ENCODE results near the gene ZNF80.
A peak's percentile ranks its signal among the peaks of the same experiment; 100 is the strongest.

The ZNF80 gene

DNA sequence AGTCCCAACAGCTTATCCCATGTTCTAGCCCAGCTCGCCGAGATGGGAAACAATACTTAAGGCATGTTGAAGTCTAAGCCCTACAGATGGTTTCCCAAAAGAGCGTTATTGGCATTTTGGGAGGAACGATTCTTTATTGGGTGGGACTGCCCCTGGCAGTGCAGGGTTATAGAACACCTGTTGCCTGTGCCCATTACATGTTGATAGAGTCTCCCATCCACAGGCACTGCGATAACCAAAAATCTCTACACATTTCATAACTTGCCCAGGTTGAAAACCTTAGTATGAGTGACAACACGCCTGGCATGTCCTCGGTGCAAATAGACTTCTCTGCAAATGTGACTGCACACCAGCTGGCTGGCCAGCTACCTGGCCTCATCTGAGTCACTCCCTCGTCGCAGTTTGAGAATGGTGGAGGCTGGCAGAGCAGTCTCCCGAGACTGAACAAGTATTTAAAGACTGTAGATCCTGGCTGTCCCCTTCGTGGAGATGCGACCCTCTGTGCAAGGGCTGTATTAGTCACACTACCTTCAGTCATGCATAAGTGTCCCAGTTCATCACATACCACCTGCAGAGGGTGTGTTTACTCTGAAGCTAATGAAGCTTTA, 18.7 kb downstream of the ZNF80 start:
- peak in 1 of 2 donors; percentile 4 for ATAC-seq

DNA sequence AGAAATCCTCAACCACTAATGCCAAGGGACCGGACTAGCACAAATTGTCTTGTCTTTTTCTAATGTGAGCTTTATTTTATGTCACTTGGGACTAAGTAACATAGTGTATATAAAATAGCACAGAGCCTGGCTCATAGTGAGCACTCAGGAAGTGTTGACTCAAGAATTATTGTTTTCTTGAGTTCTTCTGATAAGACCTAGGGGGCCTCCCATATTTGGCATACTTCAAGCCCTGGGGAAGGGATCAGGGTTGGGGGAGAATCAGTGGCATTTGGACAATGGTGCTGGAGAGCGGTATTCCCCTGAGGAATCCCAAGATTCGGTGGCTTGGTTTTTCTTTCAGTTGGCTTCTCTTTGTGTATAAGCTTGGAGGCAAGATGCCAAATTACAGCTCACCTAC, 19.4 kb downstream of the ZNF80 start:
- no peak for ATAC-seq

DNA sequence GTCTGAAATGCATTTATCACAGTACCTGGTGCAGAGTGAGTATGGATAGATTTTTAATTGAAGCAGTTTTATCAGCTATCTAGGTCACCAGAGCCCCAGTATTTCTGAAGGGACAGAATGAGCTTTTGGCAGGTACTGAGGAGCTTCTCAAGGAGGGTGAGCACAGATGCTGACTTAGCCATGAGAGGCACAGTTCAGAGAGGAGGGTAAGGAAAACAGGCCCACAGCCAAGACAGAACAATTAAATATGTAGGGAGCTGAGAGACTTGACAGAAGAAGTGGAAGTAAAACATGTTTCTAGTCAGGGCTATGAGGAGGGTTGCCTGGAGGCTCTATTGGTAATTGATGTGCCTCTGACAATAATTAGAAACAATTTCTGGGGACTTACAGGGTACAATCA, 20.1 kb downstream of the ZNF80 start:
- no peak for ATAC-seq

DNA sequence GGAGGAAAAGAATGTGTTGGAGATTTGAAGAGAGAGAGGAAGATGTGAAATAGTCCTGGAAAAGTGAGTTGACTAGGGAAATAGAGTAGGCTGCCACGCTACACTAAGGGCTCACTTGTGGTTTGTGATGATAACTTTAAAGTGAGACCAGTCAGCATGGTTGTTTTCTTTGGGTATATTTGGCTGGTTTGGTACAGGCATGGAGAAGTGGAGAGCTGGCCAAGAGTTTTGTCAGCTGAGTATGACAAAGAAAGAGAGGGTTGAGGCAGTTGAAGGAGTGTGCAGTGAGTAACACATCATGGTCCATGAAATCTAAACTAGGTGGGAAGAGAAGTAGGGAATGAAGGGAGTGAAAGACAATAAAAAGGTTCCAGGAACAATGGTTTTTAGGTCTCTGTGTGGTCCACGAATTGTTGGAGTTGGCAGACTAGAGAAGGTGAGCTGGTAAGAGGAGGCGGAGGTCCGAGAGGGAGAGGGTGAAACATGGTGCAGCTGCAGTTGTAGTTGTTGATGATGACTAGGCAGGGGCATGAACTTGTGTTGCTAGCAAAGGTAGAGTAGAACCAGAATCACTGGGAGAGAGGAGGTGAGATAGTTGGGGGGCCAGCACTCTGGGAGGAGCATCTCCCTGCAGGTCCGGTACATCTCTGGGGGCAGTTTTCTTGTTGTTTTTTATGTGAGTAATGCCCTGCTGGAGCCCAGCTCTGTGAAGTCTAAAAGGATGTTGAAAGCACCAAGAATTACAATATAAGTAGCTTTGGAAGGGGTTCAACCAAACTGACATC, 21.0 kb downstream of the ZNF80 start:
- ATAC-seq: no peak

DNA sequence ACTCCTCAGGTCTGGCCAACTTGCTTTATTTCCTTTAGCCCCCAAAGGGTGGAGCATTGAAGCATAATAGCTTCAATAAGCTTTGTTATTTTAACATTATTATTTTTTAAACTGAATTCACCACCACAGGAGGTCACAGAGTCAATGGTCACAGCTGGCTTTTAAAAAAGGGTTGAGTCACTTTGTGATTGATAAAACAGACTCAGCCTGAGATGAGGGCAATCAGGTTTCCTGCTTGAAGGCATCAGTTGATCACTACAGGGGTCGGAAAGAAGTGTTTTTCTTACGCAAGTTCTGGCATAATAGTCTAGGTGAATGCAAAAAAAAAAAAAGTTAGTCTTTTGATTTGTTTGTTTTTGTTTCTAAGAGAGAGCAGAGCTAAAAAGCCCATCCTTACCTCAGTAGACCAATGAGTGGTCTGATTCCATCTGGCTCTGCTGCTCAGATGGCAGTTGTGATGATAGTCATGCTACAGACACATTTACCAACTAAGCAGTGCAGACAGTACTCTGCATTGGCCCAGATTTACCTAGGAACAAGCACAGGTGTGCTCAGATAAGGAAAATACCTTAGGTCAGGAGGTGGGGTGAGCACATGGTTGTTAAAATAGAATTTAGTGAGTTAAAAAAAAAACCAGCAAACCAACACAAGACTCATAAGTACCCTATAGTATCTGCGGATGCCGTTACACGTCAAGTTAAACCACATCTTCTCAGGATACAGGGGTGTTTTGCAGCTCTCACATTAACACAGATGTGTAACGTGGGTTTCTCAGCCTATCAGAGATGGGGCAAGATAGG, 22.6 kb downstream of the ZNF80 start:
- peak; percentile 52 for ATAC-seq

DNA sequence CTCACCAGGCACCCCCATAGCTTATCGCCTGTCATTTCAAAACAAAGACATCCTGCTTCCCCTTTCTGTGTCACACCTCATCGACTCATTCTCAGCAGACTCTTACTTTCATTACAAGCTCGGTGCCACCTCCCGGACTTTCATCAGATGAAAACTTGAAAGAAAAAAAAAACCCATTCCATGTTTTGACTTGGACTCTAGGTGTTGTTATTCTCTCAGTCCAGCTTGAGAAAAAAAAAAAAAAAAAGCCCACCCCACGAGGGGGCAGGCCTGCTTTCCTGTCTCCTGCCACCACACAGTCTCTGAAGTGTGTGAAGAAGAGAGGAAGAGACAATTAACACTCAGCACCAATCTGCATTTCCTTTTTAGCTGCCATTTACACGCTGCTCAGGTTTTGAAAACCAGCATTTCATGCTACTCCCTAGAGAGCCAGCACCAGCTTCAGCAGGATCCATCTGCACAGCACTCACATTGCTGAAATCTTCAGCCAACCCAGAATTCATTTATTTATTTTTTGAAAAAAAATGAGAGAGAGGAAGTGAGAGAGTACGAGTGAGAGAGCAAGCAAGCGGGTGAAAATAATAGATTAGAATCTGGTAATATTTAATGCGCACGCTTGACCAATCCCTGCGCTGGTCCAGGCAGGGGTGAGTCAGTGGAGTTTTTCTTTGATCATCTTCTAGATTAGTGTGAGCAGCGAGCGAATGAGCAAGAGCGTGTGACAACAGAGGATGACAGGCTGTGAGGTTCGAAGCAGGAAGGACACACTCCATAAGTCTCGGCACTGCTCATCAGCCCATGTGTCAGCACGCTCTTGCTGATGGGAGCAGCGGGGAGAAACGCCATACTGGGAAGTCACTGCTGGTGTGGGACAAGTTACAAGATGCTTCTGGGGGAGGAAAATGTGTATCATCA, 23.5 kb downstream of the ZNF80 start:
- ATAC-seq: peak; percentile 67 to 76

DNA sequence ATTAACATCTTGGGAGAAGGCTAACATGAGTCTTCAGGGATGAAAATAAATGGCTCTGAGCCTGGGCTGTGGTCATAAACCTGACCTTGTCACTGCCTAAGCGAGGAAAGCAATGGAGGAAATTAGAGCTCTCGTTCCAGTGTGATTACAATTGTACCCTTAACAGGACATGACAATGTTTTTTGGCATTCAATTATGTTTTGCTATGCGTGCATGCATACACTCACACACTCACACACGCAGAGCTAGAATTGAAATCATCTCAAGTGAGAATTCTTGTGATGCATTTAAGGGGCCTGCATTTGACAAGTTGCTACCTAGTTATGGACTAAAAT, 24.1 kb downstream of the ZNF80 start:
- ATAC-seq: no peak

DNA sequence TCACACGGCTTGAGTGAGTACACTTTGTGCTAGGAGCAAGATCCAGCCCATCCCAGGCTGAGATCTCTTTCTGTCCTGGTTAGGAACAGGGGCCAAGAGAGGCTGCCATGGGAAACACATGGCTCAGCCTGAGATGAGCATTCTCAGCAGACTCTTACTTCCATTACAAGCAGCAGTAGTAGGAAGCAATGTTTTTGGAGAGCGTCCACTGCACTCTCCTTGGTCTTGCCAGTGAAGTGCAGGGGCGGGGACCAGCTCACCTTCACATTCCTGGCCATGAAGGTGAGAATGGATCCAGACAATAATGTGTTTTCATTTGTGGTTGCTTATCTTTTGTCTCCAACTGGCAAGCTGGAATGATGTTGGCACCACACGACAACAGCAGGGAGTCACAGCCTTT, 24.7 kb downstream of the ZNF80 start:
- ATAC-seq: no peak

DNA sequence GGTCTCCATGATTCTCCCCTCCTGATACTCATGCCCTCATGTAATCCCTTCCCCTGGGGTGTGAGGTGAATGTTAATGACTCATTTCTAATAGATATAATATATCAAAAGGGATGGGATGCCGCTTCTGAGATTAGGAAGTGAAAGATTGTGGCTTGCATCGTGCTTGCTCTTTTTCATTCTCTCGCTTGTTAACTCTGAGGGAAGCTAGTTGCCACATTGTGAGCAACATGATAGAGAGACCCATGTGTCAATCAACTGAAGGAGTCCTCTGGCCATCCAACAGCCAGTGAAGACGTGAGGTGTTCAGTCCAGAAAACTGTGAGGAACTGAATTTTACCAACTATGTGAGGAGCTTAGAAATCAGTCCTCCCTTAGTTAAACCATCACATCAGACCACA, 29.6 kb downstream of the ZNF80 start:
- ATAC-seq: peak; percentile 25 to 45

DNA sequence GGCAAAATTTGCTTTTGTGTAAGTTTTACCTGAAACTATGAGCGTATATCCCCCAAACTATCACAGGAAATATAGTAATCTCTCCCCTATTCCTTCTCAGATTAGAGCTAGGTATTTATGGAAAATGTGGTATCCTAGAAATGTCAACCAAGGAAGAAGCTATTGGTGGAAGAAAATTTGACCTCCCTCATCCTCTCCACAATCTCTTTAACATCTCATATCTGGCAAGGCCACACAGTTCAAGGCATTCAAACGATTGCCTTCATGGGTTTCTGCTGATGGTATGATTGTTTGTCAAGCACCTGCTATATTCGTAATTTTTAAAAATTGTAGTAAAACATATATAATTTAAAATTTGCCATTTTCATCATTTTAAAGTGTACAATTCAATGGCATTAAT, 31.0 kb downstream of the ZNF80 start:
- ATAC-seq: no peak

DNA sequence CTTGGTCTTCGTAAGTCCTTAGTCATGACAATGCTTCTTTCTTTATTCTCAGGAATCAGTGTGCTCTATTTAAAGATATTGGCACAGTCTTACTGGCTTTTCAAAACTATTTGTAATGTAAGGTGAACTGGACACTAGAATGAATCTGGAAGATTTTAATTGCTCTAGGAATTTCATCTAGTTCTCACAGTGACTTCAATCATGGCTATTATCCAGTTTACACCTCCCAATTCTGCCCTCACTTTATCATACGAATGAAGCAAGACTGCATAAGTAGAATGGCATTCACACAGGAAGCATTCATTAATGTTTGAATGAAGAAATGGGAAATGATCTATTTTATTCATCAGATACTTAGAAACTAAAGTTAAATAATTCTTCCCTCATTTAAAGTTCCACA, 31.8 kb downstream of the ZNF80 start:
- ATAC-seq: no peak

DNA sequence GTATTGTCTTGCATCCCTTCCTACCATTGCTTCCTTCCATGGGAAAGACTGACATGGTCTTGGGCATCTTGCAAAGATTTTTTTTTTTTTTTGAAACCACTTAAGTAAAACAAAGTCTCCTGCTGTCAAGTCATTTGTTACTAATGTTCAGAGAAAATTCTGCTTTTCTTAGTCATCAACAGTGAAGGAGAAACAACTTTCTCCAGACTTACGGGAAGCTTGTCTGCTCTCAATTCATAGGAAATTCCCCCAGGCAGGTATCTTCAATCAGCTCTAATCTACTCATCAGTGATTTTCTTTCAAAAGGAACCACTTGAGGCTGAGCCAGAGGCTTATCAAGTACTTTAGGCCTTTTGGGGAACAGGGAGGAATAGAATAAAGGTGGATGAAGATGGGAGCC, 42.6 kb downstream of the ZNF80 start:
- no peak for ATAC-seq

DNA sequence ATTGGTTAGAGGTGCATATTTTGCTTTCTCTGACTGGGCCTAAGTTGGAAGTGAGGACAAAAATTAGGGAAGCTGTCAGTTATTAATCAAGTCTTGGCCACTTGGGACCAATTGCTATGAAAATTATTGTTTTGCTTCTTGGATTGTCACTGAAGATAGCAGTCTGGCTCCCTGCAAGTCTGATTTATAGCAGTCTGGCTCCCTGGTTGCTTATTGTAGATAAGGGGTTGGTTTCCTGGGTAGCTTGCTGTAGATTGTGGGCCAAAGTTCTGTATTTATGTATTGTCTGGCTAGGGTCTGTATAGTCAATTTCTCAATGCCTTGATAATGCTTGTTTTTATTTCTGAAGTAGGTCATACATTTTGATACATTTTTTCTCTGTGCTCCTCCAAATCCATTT, 45.2 kb downstream of the ZNF80 start:
- ATAC-seq: no peak

DNA sequence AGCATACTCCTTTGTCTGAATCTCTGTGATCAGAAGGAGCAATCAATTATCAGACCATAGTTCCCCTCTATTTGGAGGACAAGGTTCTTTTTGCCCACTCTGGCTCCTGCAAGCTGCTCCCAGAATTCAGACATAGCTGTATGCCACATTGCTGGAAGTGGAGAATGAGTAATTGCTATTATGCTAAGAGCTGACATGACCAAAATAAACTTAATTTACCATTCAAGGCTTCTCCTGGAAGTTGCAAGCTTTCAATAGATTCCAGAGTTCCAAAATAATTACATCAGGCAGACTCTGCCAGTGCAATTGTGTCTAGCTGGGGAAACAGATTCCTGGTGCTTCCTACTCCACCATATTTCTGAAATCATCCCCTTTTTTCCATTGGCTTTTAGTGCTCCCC, 50.9 kb downstream of the ZNF80 start:
- ATAC-seq: no peak
